ENCODE results near the gene OPRD1.
"Not testable (repeated sequence)": the region's sequence is repeated elsewhere in the genome, so short reads cannot be mapped to it uniquely, and the experiment has no call there.

The OPRD1 gene

GRCh38 chr1:28801461-28801860, 10.5 kb upstream of the OPRD1 start:
- no peak for DNase-seq (ENCODE audit: low read depth in 2 of 2)

GRCh38 chr1:28803051-28803450, 8.9 kb upstream of the OPRD1 start:
- no peak for DNase-seq (ENCODE audit: low read depth in 2 of 2)

GRCh38 chr1:28803662-28804061, 8.3 kb upstream of the OPRD1 start:
- no peak for DNase-seq (ENCODE audit: low read depth in 2 of 2)

GRCh38 chr1:28804071-28804470, 7.9 kb upstream of the OPRD1 start:
- DNase-seq (ENCODE audit: low read depth in 2 of 2), result no peak

- DNase-seq (ENCODE audit: low read depth in 2 of 2), result no peak
Observed at GRCh38 chr1:28807046-28807445, 4.9 kb upstream of the OPRD1 start.

GRCh38 chr1:28807986-28808385, 4.0 kb upstream of the OPRD1 start:
- no peak for DNase-seq (ENCODE audit: low read depth in 2 of 2)

- DNase-seq (ENCODE audit: low read depth in 2 of 2), result no peak
Observed at GRCh38 chr1:28811369-28811765, 603 bp upstream of the OPRD1 start.

- no peak for DNase-seq (ENCODE audit: low read depth in 2 of 2)
Observed at GRCh38 chr1:28812669-28813468, 899 bp downstream of the OPRD1 start.

GRCh38 chr1:28813931-28814465, 2.0 kb downstream of the OPRD1 start:
- no peak for DNase-seq (ENCODE audit: low read depth in 2 of 2)

- DNase-seq (ENCODE audit: low read depth in 2 of 2), result no peak
Observed at GRCh38 chr1:28815533-28816185, 3.7 kb downstream of the OPRD1 start.

GRCh38 chr1:28817133-28817532, 5.2 kb downstream of the OPRD1 start:
- no peak for DNase-seq (ENCODE audit: low read depth in 2 of 2)

GRCh38 chr1:28819020-28819419, 7.0 kb downstream of the OPRD1 start:
- DNase-seq (ENCODE audit: low read depth in 2 of 2), result no peak

GRCh38 chr1:28822799-28823198, 10.8 kb downstream of the OPRD1 start:
- no peak for DNase-seq (ENCODE audit: low read depth in 2 of 2)

- DNase-seq (ENCODE audit: low read depth in 2 of 2), result not testable (repeated sequence)
Observed at GRCh38 chr1:28824061-28824460, 12.1 kb downstream of the OPRD1 start.

GRCh38 chr1:28828227-28828858, 16.4 kb downstream of the OPRD1 start:
- not testable (repeated sequence) for DNase-seq (ENCODE audit: low read depth in 2 of 2)

GRCh38 chr1:28830814-28831213, 18.8 kb downstream of the OPRD1 start:
- DNase-seq (ENCODE audit: low read depth in 2 of 2), result no peak

- DNase-seq (ENCODE audit: low read depth in 2 of 2), result no peak
Observed at GRCh38 chr1:28832966-28833365, 21.0 kb downstream of the OPRD1 start.

- DNase-seq (ENCODE audit: low read depth in 2 of 2), result no peak
Observed at GRCh38 chr1:28833381-28833780, 21.4 kb downstream of the OPRD1 start.

- no peak for DNase-seq (ENCODE audit: low read depth in 2 of 2)
Observed at GRCh38 chr1:28835237-28835650, 23.3 kb downstream of the OPRD1 start.

- no peak for DNase-seq (ENCODE audit: low read depth in 2 of 2)
Observed at GRCh38 chr1:28836421-28836956, 24.5 kb downstream of the OPRD1 start.

- no peak for DNase-seq (ENCODE audit: low read depth in 2 of 2)
Observed at GRCh38 chr1:28840928-28841544, 29.1 kb downstream of the OPRD1 start.

Measured in stimulated activated CD8-positive, alpha-beta memory T cell treated with anti-CD3 and anti-CD28 coated beads, Interleukin-2, amount 100 ng/mL, for 48 hours (primary cell).